NCI-H187 (cell line): ENCODE data around the gene GALNT16.
"Not testable (repeated sequence)": the region's sequence is repeated elsewhere in the genome, so short reads cannot be mapped to it uniquely, and the experiment has no call there.

Experiments used
- DNase-seq, 2 experiments: peaks; one replicate each; lab custom pipeline; 2025; lab: John Stamatoyannopoulos, UW

Gene GALNT16

GRCh38 chr14:69260190-69260860 is 367 bp downstream of the GALNT16 start:
- DNase-seq: no peak

GRCh38 chr14:69260861-69261564 is 1.1 kb downstream of the GALNT16 start:
- peak; percentile 23 to 37 for DNase-seq

GRCh38 chr14:69261761-69262331 is 1.9 kb downstream of the GALNT16 start:
- no peak for DNase-seq

- DNase-seq: no peak
Measured at GRCh38 chr14:69262516-69262915, 2.6 kb downstream of the GALNT16 start.

GRCh38 chr14:69263364-69263763 is 3.4 kb downstream of the GALNT16 start:
- peak; percentile 49 to 66 for DNase-seq

GRCh38 chr14:69263771-69264170 is 3.8 kb downstream of the GALNT16 start:
- no peak for DNase-seq

- DNase-seq: no peak
Measured at GRCh38 chr14:69266572-69267345, 6.8 kb downstream of the GALNT16 start.

GRCh38 chr14:69267492-69267891 is 7.5 kb downstream of the GALNT16 start:
- DNase-seq: no peak

GRCh38 chr14:69268223-69268622 is 8.3 kb downstream of the GALNT16 start:
- DNase-seq: no peak

GRCh38 chr14:69268763-69269162 is 8.8 kb downstream of the GALNT16 start:
- no peak for DNase-seq

- no peak for DNase-seq
Measured at GRCh38 chr14:69269381-69269780, 9.4 kb downstream of the GALNT16 start.

GRCh38 chr14:69270097-69270496 is 10.1 kb downstream of the GALNT16 start:
- DNase-seq: no peak

- no peak for DNase-seq
Measured at GRCh38 chr14:69270795-69271708, 11.1 kb downstream of the GALNT16 start.

GRCh38 chr14:69274321-69274720 is 14.4 kb downstream of the GALNT16 start:
- no peak for DNase-seq

- no peak for DNase-seq
Measured at GRCh38 chr14:69275331-69275730, 15.4 kb downstream of the GALNT16 start.

GRCh38 chr14:69277356-69277755 is 17.4 kb downstream of the GALNT16 start:
- DNase-seq: not testable (repeated sequence)

GRCh38 chr14:69280746-69281291 is 20.9 kb downstream of the GALNT16 start:
- DNase-seq: no peak

- DNase-seq: peak; percentile 43 to 82
Measured at GRCh38 chr14:69281450-69282169, 21.7 kb downstream of the GALNT16 start.

- DNase-seq: no peak
Measured at GRCh38 chr14:69282448-69282847, 22.5 kb downstream of the GALNT16 start.

- DNase-seq: no peak
Measured at GRCh38 chr14:69284170-69284569, 24.2 kb downstream of the GALNT16 start.
